Measurements from ENCODE around the gene KLHL1.

Gene KLHL1

GRCh38 chr13:69704311-69704710 is 403.9 kb downstream of the KLHL1 start:
- no peak for DNase-seq (ENCODE audit: extremely low read depth in 1 of 2, low read depth in 1 of 2)

- no peak for DNase-seq (ENCODE audit: extremely low read depth in 1 of 2, low read depth in 1 of 2)
Observed at GRCh38 chr13:69690999-69691398, 417.3 kb downstream of the KLHL1 start.

DNA sequence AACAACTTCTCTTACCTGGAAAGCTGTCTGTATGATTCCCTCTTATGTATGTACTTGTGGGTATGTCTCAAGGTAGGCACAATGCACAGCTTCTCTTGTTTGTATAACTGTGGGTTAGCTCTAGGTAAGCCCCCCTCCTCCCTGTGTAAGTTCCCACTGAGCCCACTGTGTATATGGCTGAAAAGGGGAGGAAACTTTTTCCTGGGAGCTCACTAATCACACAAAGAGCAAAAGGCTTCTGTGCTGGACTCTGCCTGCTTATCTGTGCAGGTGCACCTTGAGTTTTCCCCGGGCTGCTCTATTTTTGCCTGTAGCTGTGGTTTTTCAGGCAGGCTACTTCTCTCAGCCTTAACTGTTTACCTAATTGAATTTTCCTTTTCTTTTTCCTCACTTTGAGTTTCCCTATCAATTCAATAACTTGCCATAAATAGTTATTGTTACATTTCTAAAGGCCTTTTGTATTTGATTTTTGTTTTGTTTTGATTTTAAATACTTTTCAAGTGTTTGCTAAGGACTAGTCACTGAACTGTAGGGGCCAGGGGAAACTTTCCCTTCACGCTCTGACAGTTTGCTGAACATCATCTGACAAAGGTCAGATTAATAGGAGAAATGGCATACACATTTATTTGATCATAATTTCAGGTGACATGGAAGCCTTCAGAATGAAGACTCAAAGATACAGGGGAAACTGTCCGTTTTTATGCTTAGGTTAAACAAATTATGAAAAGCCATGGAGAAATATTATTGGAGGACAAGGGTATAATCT is 424.1 kb downstream of the KLHL1 start:
- DNase-seq (ENCODE audit: extremely low read depth in 1 of 2, low read depth in 1 of 2): no peak

- DNase-seq (ENCODE audit: extremely low read depth in 1 of 2, low read depth in 1 of 2): no peak
Observed at GRCh38 chr13:69681722-69682121, 426.5 kb downstream of the KLHL1 start.

GRCh38 chr13:69677343-69677742 is 430.9 kb downstream of the KLHL1 start:
- DNase-seq (ENCODE audit: extremely low read depth in 1 of 2, low read depth in 1 of 2): no peak

DNA sequence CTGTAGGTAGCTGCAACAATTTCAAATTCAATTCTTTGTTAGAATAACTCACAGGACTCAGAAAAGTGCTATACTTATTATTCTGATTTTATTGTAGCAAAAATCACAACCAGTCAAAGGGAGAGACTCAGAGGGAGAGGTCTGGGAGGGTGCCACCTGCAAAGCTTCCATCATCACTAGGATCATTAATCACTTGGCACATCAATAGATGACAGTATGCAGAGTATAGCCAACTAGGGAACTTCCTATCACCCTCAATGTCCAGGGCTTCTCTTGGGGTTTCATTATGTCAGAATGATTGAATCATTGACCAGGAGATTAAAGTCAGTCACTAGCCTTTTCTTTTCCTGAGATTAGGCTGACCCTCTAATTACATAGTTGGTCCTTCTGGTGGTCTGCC is 432.0 kb downstream of the KLHL1 start:
- no peak for DNase-seq (ENCODE audit: extremely low read depth in 1 of 2, low read depth in 1 of 2)

DNA sequence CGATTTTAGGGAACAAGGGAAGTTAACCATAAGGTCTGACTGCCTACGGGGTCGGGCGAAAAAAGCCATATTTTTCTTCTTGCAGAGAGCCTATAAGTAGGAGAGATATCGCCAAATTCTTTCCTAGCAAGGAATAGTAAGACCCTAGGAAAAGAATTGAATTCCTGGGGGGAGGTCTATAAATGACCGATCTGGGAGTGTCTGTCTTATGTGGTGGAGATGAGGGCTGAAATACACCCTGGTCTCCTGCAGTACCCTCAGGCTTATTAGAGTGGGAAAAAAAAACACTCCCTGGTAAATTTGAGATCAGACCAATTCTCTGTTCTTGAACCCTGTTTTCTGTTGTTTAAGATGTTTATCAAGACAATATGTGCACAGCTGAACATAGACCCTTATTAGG is 448.1 kb downstream of the KLHL1 start:
- DNase-seq (ENCODE audit: extremely low read depth in 1 of 2, low read depth in 1 of 2): no peak

- DNase-seq (ENCODE audit: extremely low read depth in 1 of 2, low read depth in 1 of 2): no peak
Observed at GRCh38 chr13:69657676-69658075, 450.6 kb downstream of the KLHL1 start.

DNA sequence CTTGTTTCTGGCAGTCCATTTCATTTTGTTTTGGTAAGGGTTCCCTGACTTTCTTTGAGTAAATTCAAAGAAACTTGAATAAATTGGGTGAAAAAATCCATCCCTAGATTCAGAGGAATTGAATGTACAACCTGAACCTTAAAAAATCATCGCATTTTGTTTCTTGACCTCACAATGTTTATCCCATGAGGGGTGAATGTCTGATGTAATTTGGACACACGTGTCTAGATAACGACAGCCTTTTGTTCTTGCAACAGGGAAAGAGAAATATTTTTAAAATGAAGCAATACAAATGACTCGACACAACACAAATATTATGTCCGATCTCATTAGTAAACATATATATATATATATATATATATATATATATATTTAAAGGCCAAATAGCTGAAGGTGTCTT is 453.9 kb downstream of the KLHL1 start:
- no peak for DNase-seq (ENCODE audit: extremely low read depth in 1 of 2, low read depth in 1 of 2)

Measured in activated CD8-positive, alpha-beta memory T cell treated with anti-CD3 and anti-CD28 coated beads for 1 hour (primary cell).